HG03280 (cell line): ENCODE data around the gene FYTTD1.
A peak's percentile ranks its signal among the peaks of the same experiment; 100 is the strongest.
"Not testable (repeated sequence)": the region's sequence is repeated elsewhere in the genome, so short reads cannot be mapped to it uniquely, and the experiment has no call there.

Experiments used
- ATAC-seq: cut with Tn5 transposase; IDR thresholded peaks from one replicate; pipeline ENCODE4 v1.9.1; 2021; ENCODE audit warnings: mild to moderate bottlenecking, moderate library complexity; ENCODE audit not compliant: unreplicated experiment

The FYTTD1 gene

GRCh38 chr3:197749601-197750395 is at the start of gene FYTTD1:
Gene FYTTD1, plus strand, starts transcription at chr3:197749883. Its CDS starts 89 bp downstream, at chr3:197749972.
- peak; percentile 80 for ATAC-seq

- ATAC-seq: no peak
Measured at GRCh38 chr3:197700095-197700494, 49.6 kb upstream of the FYTTD1 start.

- no peak for ATAC-seq
Measured at GRCh38 chr3:197701841-197702240, 47.8 kb upstream of the FYTTD1 start.

GRCh38 chr3:197706658-197707057 is 43.0 kb upstream of the FYTTD1 start:
- no peak for ATAC-seq

- ATAC-seq: no peak
Measured at GRCh38 chr3:197709135-197709534, 40.5 kb upstream of the FYTTD1 start.

GRCh38 chr3:197710965-197711364 is 38.7 kb upstream of the FYTTD1 start:
- not testable (repeated sequence) for ATAC-seq

- ATAC-seq: peak; percentile 82
Measured at GRCh38 chr3:197711973-197712707, 37.5 kb upstream of the FYTTD1 start.

GRCh38 chr3:197713477-197713822 is 36.2 kb upstream of the FYTTD1 start:
- ATAC-seq: peak; percentile 17

- ATAC-seq: no peak
Measured at GRCh38 chr3:197714251-197714650, 35.4 kb upstream of the FYTTD1 start.

- no peak for ATAC-seq
Measured at GRCh38 chr3:197718891-197719290, 30.8 kb upstream of the FYTTD1 start.

GRCh38 chr3:197720694-197721093 is 29.0 kb upstream of the FYTTD1 start:
- no peak for ATAC-seq

GRCh38 chr3:197722734-197723133 is 26.9 kb upstream of the FYTTD1 start:
- ATAC-seq: no peak

GRCh38 chr3:197727878-197728277 is 21.8 kb upstream of the FYTTD1 start:
- ATAC-seq: not testable (repeated sequence)

- ATAC-seq: no peak
Measured at GRCh38 chr3:197728487-197728886, 21.2 kb upstream of the FYTTD1 start.

- ATAC-seq: no peak
Measured at GRCh38 chr3:197730200-197730599, 19.5 kb upstream of the FYTTD1 start.

GRCh38 chr3:197730770-197731169 is 18.9 kb upstream of the FYTTD1 start:
- not testable (repeated sequence) for ATAC-seq

- not testable (repeated sequence) for ATAC-seq
Measured at GRCh38 chr3:197731483-197731882, 18.2 kb upstream of the FYTTD1 start.

GRCh38 chr3:197733042-197733441 is 16.6 kb upstream of the FYTTD1 start:
- no peak for ATAC-seq

- ATAC-seq: peak; percentile 37
Measured at GRCh38 chr3:197734667-197735318, 14.9 kb upstream of the FYTTD1 start.

GRCh38 chr3:197736010-197736490 is 13.6 kb upstream of the FYTTD1 start:
- no peak for ATAC-seq

GRCh38 chr3:197736491-197737318 is 13.0 kb upstream of the FYTTD1 start, which contains the start of gene RUBCN:
Gene RUBCN, minus strand, starts transcription at chr3:197736904. Its CDS starts 185 bp downstream, at chr3:197736719.
- ATAC-seq: peak; percentile 83
